Endothelial cell of umbilical vein (primary cell): ENCODE data around the gene ARL5C. TPM values are rescaled to one million over a fixed set of nuclear protein-coding genes. Genes with fewer than 3 reads are reported as not detected.
A peak's percentile ranks its signal among the peaks of the same experiment; 100 is the strongest.

ENCODE experiments used
- BruUV-seq: library from RNA; stranded (reverse); fragments of 400-500 nt; replicated peaks from 2 replicates; lab custom pipeline; 2021; lab: Mats Ljungman, UMichigan
- CTCF ChIA-PET: fragments of 300-600, 350-600 bp; sonication (Branson Sonifier 250); formaldehyde crosslinking; loops from one replicate; lab custom pipeline; 2021; ENCODE audit warnings: antibody characterized with exemption, inconsistent platforms; lab: Charles Lee
- POLR2A ChIA-PET: fragments of 300-600, 350-600 bp; sonication (Branson Sonifier 250); formaldehyde crosslinking; loops from one replicate; lab custom pipeline; 2021; ENCODE audit warnings: antibody characterized with exemption, inconsistent platforms; lab: Charles Lee
- DNase-seq: peaks from one replicate; pipeline ENCODE4 v3.0.0-alpha.2; 2011; ENCODE audit warnings: low read depth, low spot score
- FAIRE-seq: peaks from 2 replicates; lab custom pipeline; 2011; peaks lifted over from hg19 to GRCh38; lab: Jason Lieb, UNC
- H2AFZ ChIP-seq: 2 replicates; pipeline ENCODE4 v1.6.0; 2012; ENCODE audit warnings: low read depth, low read length, control low read depth, inconsistent platforms
- H3K27ac ChIP-seq: 2 replicates; pipeline ENCODE4 v1.5.1; 2011; ENCODE audit warnings: low read depth, mild to moderate bottlenecking, control low read depth, low read length, moderate library complexity; ENCODE audit not compliant: insufficient read depth
- H3K27me3 ChIP-seq, 2 experiments: 2 replicates each; pipeline versions ENCODE4 v1.6.0 to v1.6.1; 2011; ENCODE audit warnings: low read length in 2 of 2, mixed read lengths in 1 of 2; ENCODE audit not compliant: control insufficient read depth in 2 of 2, insufficient read depth in 2 of 2
- H3K36me3 ChIP-seq, 2 experiments: 2 replicates in 1 of 2; 3 replicates in 1 of 2; pipeline ENCODE4 v1.5.1; 2011; ENCODE audit warnings: low read length in 2 of 2, mild to moderate bottlenecking in 1 of 2, moderate library complexity in 1 of 2; ENCODE audit not compliant: control insufficient read depth in 2 of 2, insufficient read depth in 2 of 2; ENCODE audit errors: extremely low read depth in 1 of 2
- H3K4me1 ChIP-seq: 3 replicates; pipeline ENCODE4 v1.5.1; 2011; ENCODE audit warnings: mild to moderate bottlenecking, low read length; ENCODE audit not compliant: control insufficient read depth, insufficient read depth; ENCODE audit errors: extremely low read depth
- H3K4me2 ChIP-seq: 2 replicates; pipeline ENCODE4 v1.6.1; 2011; ENCODE audit warnings: low read length, control low read depth, mixed read lengths; ENCODE audit not compliant: insufficient read depth
- H3K4me3 ChIP-seq, 3 experiments: fragments of 200-600 bp in 1 of 3; sonication (generic), shearing (Covaris generic) in 1 of 3; replicated peaks in 1 of 3; 2 replicates each; pipeline ENCODE4 v1.5.1; 2011 to 2016; ENCODE audit warnings: control low read depth in 3 of 3, low read length in 3 of 3, mild to moderate bottlenecking in 2 of 3, inconsistent platforms in 1 of 3, low read depth in 1 of 3, moderate library complexity in 1 of 3; ENCODE audit not compliant: insufficient read depth in 1 of 3
- H3K79me2 ChIP-seq: 2 replicates; pipeline ENCODE4 v1.6.0; 2012; ENCODE audit warnings: low read length, inconsistent platforms; ENCODE audit not compliant: control insufficient read depth, insufficient read depth
- H3K9ac ChIP-seq: replicated peaks from 2 replicates; pipeline ENCODE3; 2011; ENCODE audit warnings: low read length, control low read depth; ENCODE audit not compliant: insufficient read depth; ENCODE audit errors: extremely low read depth
- H3K9me1 ChIP-seq: replicated peaks from 3 replicates; pipeline ENCODE4 v1.6.0; 2011; ENCODE audit warnings: mild to moderate bottlenecking, low read length; ENCODE audit not compliant: control insufficient read depth, insufficient read depth; ENCODE audit errors: extremely low read depth
- H3K9me3 ChIP-seq: replicated peaks from 2 replicates; pipeline ENCODE4 v1.5.1; 2012; ENCODE audit warnings: low read length, inconsistent platforms; ENCODE audit not compliant: control insufficient read depth, insufficient read depth
- H4K20me1 ChIP-seq: replicated peaks from 2 replicates; pipeline ENCODE3; 2011; ENCODE audit warnings: mild to moderate bottlenecking, low read length; ENCODE audit not compliant: control insufficient read depth, insufficient read depth; ENCODE audit errors: extremely low read depth
- EZH2 ChIP-seq: IDR thresholded peaks from 2 replicates; pipeline ENCODE4 v1.6.1; 2012; ENCODE audit warnings: borderline replicate concordance, low read depth, mild to moderate bottlenecking, moderate library complexity, low read length, inconsistent platforms; ENCODE audit not compliant: severe bottlenecking
- FOS ChIP-seq: IDR thresholded peaks from 2 replicates; pipeline ENCODE4 v1.6.1; 2011; ENCODE audit warnings: mild to moderate bottlenecking, low read length, moderate library complexity, borderline replicate concordance; ENCODE audit not compliant: insufficient read depth
- GATA2 ChIP-seq: IDR thresholded peaks from 2 replicates; pipeline ENCODE4 v1.7.0; 2011; ENCODE audit warnings: low read depth, mild to moderate bottlenecking, moderate library complexity, mixed read lengths, low read length; ENCODE audit not compliant: insufficient read length, insufficient read depth
- JUN ChIP-seq: IDR thresholded peaks from 2 replicates; pipeline ENCODE4 v1.6.1; 2011; ENCODE audit warnings: borderline replicate concordance, low read depth; ENCODE audit not compliant: insufficient read length, insufficient read depth
- MYC ChIP-seq: IDR thresholded peaks from one replicate; pipeline ENCODE4 v1.6.1; 2011; ENCODE audit warnings: mild to moderate bottlenecking, low read depth, low read length
- POLR2A ChIP-seq: IDR thresholded peaks from 2 replicates; pipeline ENCODE4 v1.6.1; 2012; ENCODE audit warnings: low read depth, mild to moderate bottlenecking, control low read depth, low read length
- POLR2AphosphoS5 ChIP-seq: IDR thresholded peaks from 2 replicates; pipeline ENCODE4 v1.6.1; 2012; ENCODE audit warnings: low read depth, mild to moderate bottlenecking, control low read depth, low read length, moderate library complexity; ENCODE audit not compliant: insufficient read depth
- dilution Hi-C: fragments of 300-500 bp; cut with MboI; formaldehyde crosslinking; loops from one replicate; pipeline ENCODE4 v1.15.0; 2019; ENCODE audit warnings: low sequenced_read_pairs; ENCODE audit not compliant: extremely low pct_ligation_motif_present
- intact Hi-C: fragments of 100-400 bp; cut with micrococcal nuclease; formaldehyde crosslinking; loops from one replicate; pipeline ENCODE4 v1.10.0; 2022
- polyA plus RNA-seq, 4 experiments: library from polyadenylated mRNA; depleted of rRNA in 3 of 4; stranded (reverse) in 3 of 4; unstranded in 1 of 4; fragments of >200 nt; gene quantifications; 2 replicates each; pipeline versions ENCODE4 v1.2.1 to v1.2.3, GENCODE V29; 2011 to 2012; ENCODE audit warnings: missing spikeins in 1 of 4
- total RNA-seq: library from RNA; stranded (reverse); gene quantifications from 2 replicates; pipeline ENCODE4 v1.2.3, GENCODE V29; 2021
- TF ChIP-seq, protein P1 (sequence below), 2 donors: IDR thresholded peaks; 1 replicate in 1 of 2; 2 replicates in 1 of 2; pipeline ENCODE4 v1.5.1; 2011; ENCODE audit warnings: low read length in 2 of 2, mild to moderate bottlenecking in 2 of 2, moderate library complexity in 2 of 2, control low read depth in 1 of 2, inconsistent platforms in 1 of 2, low read depth in 1 of 2; ENCODE audit not compliant: insufficient read depth in 1 of 2; ENCODE audit errors: extremely low read depth in 1 of 2
- TF ChIP-seq, protein P2 (sequence below): IDR thresholded peaks from 2 replicates; pipeline ENCODE4 v1.6.1; 2011; ENCODE audit not compliant: insufficient read depth, insufficient read length

The ARL5C gene
- total and polyA plus RNA-seq, 2 donors (not counting 3 experiments of a cell fraction or from before 2014, with no cell fraction given), result not detected

DNA sequence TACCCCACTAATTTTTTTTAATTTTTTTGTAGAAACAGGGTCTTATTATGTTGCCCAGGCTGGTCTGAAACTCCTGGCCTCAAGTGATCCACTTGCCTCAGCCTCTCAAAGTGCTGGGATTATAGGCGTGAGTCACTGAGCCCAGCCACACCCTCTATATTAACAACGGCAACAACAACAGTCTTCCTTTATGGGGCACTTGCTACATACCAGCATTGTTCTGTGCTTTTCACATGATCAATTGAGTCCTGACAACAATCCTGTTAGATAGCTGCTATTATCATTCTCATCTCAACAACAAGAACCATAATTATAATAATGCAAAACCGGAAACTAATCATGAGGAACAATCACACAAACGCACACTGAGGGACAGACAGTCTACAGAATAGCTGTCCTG is 12.6 kb upstream of the ARL5C start:
- CTCF ChIA-PET, result interaction anchor here (0.6 to 11.0 kb wide), 7 partner anchors 9 to 463 kb away, joined by 3 to 130 read pairs (median 5); no protein-coding TSS in a partner anchor
- H3K27me3 ChIP-seq, result no peaks in the 10 kb centered on the region
- POLR2A ChIA-PET, result interaction anchor here (2.0 kb wide), 1 partner anchor 21 kb away, joined by 5 read pairs; the partner anchor contains the start of gene RPL19
- dilution Hi-C loops (no loop called here), intact Hi-C loops (loop anchor here (2.0 kb wide), 1 partner anchor 16 kb away; no protein-coding TSS in a partner anchor)
- peaks cover 12% of the 10 kb centered on the region for H3K4me1 ChIP-seq
- no peaks in the 10 kb centered on the region for H3K9me3 ChIP-seq
- no peak overlapping the region for H3K4me2 ChIP-seq
- BruUV-seq, result no TSS peak
- no peaks in the 10 kb centered on the region for H3K9me1 ChIP-seq
- H2AFZ ChIP-seq, result no peak overlapping the region
- TF ChIP-seq POLR2AphosphoS5 (no peak), FOS (peak; percentile 53)
- H3K4me3 ChIP-seq, result no peak overlapping the region
- H3K27ac ChIP-seq, result peak overlapping the region; percentile 38
- DNase-seq (peak; percentile 77), FAIRE-seq (peak; percentile 94)
- H4K20me1 ChIP-seq, result no peaks in the 10 kb centered on the region
- H3K9ac ChIP-seq, result no peak overlapping the region
- H3K79me2 ChIP-seq, result no peaks in the 10 kb centered on the region
- peaks cover 7 to 15% of the 10 kb centered on the region in 2 experiments for H3K36me3 ChIP-seq

DNA sequence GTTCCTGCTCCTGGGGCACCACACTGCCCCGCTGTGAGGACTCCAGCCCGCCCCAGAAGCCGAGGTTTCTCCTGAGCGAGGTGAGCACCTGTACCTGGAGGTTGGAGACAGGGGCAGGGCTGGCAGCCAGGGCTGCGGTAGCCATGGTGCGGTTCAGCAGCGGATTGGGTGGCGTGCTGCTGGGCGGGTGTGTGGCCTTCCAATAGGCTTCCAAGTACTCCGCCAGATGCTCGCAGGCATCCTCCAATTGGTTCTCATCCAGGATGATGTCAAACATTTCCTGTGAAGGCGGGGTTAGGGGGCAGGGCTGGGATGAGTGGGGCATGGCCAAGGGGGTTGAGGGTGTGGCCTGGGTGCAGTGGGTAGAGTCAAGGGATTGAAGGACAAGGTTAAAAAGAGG is 11.3 kb upstream of the ARL5C start:
- H2AFZ ChIP-seq, result no peak overlapping the region
- no peak overlapping the region for H3K4me3 ChIP-seq
- CTCF ChIA-PET, result interaction anchor here (2.0 to 11.0 kb wide), 2 partner anchors 13 to 194 kb away, joined by 11 to 130 read pairs; no protein-coding TSS in a partner anchor
- peaks cover 12% of the 10 kb centered on the region for H3K4me1 ChIP-seq
- intact Hi-C loops (no loop called here), dilution Hi-C loops (no loop called here)
- H3K27ac ChIP-seq, result no peak overlapping the region
- DNase-seq, result no peak
- BruUV-seq, result no TSS peak
- H3K27me3 ChIP-seq, result no peaks in the 10 kb centered on the region
- H3K36me3 ChIP-seq, result peaks cover 5 to 8% of the 10 kb centered on the region in 2 experiments
- H3K9ac ChIP-seq, result no peak overlapping the region
- H3K79me2 ChIP-seq, result no peaks in the 10 kb centered on the region
- POLR2A ChIA-PET, result no interaction called here
- no peaks in the 10 kb centered on the region for H3K9me3 ChIP-seq
- H3K9me1 ChIP-seq, result no peaks in the 10 kb centered on the region
- no peaks in the 10 kb centered on the region for H4K20me1 ChIP-seq
- FAIRE-seq, result no peak
- TF ChIP-seq, protein P1, sequence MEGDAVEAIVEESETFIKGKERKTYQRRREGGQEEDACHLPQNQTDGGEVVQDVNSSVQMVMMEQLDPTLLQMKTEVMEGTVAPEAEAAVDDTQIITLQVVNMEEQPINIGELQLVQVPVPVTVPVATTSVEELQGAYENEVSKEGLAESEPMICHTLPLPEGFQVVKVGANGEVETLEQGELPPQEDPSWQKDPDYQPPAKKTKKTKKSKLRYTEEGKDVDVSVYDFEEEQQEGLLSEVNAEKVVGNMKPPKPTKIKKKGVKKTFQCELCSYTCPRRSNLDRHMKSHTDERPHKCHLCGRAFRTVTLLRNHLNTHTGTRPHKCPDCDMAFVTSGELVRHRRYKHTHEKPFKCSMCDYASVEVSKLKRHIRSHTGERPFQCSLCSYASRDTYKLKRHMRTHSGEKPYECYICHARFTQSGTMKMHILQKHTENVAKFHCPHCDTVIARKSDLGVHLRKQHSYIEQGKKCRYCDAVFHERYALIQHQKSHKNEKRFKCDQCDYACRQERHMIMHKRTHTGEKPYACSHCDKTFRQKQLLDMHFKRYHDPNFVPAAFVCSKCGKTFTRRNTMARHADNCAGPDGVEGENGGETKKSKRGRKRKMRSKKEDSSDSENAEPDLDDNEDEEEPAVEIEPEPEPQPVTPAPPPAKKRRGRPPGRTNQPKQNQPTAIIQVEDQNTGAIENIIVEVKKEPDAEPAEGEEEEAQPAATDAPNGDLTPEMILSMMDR (IDR thresholded peaks at IDR 0.05; ENCODE audit: extremely low read depth in 1 of 2, insufficient read depth in 1 of 2, low read depth in 1 of 2, low read length in 2 of 2), result no peak
- TF ChIP-seq FOS, result no peak
- TF ChIP-seq, protein P2, sequence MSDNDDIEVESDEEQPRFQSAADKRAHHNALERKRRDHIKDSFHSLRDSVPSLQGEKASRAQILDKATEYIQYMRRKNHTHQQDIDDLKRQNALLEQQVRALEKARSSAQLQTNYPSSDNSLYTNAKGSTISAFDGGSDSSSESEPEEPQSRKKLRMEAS, result no peak
- TF ChIP-seq POLR2AphosphoS5, result no peak
- TF ChIP-seq EZH2, result no peak
- no peak for TF ChIP-seq GATA2
- TF ChIP-seq POLR2A, result no peak
- no peak for TF ChIP-seq JUN
- no peak for TF ChIP-seq MYC
- H3K4me2 ChIP-seq, result no peak overlapping the region
